OCI-M2 (cell line): Measurements from ENCODE around the gene STPG3.
"Not testable (repeated sequence)": the region's sequence is repeated elsewhere in the genome, so short reads cannot be mapped to it uniquely, and the experiment has no call there.

Experiments
- DNase-seq: peaks from one replicate; lab custom pipeline; 2025; ENCODE audit not compliant: unreplicated experiment; lab: John Stamatoyannopoulos, UW

Gene STPG3

DNA sequence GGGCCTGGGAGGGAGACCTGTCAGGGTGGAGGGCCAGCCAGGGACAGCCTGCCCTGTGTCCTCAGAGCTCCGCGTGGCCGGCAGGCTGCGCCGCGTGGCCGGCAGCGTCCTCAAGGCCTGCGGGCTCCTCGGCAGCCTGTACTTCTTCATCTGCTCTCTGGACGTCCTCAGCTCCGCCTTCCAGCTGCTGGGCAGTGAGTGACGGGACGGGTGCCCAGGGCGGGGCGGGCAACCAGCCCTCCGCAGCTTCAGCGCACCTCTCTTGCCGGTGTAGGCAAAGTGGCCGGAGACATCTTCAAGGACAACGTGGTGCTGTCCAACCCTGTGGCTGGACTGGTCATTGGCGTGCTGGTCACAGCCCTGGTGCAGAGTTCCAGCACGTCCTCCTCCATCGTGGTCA is 18.6 kb upstream of the STPG3 start:
- DNase-seq, result no peak

DNA sequence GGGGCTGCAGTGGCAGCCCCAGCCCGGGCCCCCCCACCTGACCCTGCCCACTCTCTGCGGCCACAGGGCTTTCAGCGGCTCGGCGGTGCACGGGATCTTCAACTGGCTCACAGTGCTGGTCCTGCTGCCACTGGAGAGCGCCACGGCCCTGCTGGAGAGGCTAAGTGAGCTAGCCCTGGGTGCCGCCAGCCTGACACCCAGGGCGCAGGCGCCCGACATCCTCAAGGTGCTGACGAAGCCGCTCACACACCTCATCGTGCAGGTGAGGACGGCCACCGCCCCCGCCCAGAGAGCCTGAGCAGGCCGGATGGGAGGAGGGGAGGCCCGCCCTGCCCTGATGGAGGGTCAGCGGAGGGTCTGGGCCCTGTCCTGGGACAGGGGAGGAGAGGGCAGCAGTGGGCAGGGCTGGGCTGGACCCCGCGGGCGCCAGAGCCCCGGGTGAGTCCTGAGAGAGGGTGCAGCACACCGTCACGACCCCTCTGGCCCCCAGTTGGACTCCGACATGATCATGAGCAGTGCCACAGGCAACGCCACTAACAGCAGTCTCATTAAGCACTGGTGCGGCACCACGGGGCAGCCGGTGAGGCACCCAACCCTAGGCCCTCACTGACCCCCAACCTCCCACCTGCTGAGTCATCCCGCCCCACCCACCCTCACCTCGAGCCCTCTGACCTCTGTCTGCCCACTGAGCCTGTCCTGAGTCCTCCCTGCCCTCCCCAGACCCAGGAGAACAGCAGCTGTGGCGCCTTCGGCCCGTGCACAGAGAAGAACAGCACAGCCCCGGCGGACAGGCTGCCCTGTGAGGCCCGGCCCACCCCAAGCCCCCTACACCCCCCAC is 17.7 kb upstream of the STPG3 start:
- no peak for DNase-seq

DNA sequence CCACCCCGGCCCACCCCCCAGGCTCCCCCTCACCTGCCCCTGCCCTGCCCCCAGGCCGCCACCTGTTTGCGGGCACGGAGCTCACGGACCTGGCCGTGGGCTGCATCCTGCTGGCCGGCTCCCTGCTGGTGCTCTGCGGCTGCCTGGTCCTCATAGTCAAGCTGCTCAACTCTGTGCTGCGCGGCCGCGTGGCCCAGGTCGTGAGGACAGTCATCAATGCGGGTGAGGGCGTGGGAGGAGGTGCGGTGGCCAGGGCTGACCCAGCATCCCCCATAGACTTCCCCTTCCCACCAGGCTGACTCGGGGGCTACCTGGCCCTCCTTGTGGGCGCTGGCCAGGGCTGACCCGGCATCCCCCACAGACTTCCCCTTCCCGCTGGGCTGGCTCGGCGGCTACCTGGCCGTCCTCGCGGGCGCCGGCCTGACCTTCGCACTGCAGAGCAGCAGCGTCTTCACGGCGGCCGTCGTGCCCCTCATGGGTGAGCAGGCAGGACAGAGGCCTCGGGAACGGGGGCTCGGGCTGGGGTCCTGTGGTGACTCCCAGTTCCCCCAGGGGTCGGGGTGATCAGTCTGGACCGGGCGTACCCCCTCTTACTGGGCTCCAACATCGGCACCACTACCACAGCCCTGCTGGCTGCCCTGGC is 16.9 kb upstream of the STPG3 start:
- no peak for DNase-seq

- no peak for DNase-seq
Measured at GRCh38 chr9:137234758-137235423, 16.2 kb upstream of the STPG3 start.

GRCh38 chr9:137235424-137236237 is 15.5 kb upstream of the STPG3 start:
- no peak for DNase-seq

DNA sequence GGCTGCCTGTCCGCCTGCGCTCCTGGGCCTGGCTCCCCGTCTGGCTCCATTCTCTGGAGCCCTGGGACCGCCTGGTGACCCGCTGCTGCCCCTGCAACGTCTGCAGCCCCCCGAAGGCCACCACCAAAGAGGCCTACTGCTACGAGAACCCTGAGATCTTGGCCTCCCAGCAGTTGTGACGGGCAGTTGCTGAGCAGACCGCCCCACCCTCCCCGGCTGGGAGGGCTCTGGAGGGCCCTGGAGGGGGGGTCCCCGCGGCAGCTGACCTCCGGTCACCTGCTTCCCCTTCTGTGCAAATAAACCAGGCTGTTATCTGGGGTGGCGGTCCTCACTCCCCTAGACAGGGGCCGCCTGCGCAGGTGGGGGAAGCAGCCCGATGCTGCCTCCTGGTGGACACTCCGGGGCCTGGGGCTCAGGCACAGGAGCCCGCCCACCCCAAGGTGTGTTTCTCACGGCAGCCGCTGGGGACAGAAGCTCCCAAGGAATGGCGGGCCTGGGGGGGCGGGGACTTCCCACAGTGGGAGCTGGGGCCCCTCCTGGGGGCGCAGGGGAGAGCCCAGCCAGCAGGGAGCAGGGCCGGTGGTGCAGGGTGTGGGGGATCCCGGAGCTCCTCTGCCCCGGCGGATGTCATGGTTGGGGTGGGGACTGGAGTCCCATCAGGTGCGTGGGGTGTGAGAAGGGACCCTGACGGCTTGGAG is 14.7 kb upstream of the STPG3 start:
- peak; percentile 31 for DNase-seq

DNA sequence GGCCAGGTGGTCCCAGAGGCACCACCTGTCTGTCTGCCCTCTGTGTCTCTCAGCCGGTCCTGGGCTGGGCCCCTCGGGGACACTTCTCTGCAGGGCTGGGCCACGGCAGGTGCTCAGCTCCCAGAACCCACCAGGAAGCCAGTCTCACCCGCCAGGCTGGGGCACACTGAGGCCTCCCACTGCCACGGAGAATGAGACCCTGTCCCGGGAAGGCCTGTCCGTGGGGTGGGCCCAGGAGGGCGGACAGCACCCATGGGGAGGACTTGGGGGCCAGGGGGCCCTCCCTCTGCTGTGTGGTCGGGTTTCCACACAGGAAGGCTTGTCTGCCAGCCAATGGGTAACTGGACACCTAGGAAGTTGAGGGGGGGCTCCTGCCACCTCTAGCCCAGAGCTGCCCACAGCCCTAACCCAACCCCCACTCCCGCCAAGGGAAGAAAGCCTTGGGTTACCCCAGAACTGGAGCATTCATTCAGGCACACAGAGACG is 14.1 kb upstream of the STPG3 start:
- no peak for DNase-seq

DNA sequence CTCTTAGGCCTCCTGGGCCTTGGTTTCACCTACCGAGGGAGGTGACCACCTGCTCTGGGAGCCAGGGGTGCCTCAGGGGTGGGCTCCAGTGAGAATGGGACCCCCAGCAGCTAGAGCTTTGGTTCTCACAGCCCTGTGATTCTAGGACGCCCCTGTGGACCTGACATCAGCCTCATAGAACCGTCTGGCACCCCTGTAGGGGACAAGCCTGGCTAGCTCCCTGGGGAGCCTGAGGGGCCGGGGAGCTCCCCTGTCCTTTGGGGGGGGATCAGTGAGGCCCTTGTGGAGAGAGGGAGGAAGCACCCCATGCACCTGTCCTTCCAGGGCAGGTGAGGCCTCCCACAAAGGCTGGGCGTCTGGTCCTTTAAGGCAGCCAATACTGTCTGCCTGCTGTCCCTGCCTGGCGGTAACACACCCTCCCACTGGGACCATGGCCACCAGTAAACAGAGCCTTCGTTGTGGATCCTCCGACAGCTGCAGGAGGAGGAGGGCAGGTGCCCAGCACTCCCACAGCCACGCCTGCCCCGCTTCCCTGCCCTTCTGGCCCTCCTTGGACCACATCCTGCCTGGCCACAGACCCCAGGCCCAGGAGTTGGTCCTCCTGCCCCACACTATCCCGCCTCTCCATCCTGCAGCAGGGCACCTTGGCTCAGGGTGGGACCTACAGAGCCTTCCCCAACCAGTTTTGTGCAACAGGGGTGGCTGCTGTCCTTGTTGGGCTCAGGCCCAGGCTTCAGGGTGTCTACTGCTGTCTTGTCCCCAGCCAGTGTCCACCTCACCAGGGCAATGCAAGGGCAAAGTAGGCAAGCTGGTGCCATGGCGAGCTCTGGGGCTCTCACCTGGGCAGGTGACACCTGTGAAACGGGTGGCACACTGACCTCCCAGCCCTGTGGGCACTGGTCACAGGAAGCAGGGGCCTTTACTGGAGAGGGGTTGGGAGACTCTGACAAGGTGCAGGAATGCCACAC is 13.0 kb upstream of the STPG3 start:
- DNase-seq, result no peak

DNA sequence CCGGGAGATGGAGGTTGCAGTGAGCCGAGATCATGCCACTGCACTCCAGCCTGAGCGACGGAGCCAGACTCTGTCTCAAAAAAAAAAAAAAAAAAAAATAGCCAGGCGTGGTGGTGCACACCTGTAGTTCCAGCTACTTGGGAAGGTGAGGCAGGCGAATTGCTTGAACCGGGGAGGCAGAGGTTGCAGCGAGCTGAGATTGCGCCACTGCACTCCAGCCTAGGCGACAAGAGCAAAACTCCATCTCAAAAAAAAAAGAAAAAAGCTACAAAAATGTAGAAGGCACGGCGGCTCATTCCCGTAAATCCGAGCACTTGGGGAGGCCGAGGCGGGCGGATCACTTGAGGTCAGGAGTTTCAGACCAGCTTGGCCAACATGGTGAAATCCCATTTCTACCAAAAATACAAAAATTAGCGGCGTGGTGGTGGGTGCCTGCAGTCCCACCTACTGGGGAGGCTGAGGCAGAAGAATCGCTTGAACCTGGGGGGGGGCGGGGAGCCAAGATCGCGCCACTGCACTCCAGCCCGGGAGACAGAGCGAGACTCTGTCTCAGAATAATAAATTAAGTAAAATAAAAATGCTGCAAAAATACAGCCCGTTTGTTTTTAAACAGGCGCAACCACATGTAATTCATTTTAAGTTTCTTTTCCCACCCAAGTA is 11.4 kb upstream of the STPG3 start:
- DNase-seq, result not testable (repeated sequence)

DNA sequence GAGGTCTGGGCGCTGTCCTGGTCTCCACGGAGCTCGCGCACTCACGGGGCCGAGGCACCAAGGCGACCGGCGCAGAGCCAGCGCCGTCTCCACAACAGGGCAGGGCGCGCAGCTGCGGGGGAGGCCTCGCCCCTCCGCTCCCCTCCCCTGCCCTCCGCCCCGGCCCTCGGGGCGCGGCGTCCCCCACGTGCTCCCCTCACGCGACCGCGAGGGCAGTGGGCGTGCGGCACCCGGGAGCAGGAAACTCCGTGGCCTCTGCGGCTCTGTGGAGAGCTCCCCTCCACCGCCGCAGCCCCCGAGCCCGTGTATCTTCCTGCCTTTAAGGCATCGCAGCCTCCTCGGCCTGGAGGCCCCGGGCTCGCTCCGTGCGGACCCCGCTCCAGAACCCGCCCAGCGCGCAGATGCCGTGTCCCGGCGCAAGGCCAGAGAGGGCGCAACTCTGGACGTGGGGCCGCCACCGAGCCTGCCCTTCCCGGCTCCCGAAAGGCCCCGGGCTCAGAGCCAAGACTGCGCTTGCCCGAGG is 10.7 kb upstream of the STPG3 start:
- DNase-seq, result no peak

GRCh38 chr9:137240841-137241489 is 10.1 kb upstream of the STPG3 start, which contains the start of gene TUBB4B:
Gene TUBB4B, plus strand, starts transcription at chr9:137241287. Its CDS starts 74 bp downstream, at chr9:137241361.
- peak; percentile 80 for DNase-seq

- no peak for DNase-seq
Measured at GRCh38 chr9:137241490-137242268, 9.4 kb upstream of the STPG3 start.

DNA sequence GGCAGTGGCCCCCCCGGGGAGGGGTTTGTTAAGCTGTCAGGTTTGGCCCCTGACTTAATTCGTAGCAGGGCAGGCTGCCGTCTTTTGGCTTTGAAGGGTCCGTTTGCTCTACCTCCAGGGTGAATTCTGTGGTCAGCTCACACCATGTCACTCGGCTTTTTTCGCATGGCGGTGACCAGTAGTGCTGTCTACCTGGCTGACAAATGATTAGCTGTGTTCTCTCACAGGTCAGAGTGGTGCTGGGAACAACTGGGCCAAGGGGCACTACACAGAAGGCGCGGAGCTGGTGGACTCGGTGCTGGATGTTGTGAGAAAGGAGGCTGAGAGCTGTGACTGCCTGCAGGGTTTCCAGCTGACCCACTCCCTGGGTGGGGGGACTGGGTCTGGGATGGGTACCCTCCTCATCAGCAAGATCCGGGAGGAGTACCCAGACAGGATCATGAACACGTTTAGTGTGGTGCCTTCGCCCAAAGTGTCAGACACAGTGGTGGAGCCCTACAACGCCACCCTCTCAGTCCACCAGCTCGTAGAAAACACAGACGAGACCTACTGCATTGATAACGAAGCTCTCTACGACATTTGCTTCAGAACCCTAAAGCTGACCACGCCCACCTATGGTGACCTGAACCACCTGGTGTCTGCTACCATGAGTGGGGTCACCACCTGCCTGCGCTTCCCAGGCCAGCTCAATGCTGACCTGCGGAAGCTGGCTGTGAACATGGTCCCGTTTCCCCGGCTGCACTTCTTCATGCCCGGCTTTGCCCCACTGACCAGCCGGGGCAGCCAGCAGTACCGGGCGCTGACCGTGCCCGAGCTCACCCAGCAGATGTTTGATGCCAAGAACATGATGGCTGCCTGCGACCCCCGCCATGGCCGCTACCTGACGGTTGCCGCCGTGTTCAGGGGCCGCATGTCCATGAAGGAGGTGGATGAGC is 8.6 kb upstream of the STPG3 start:
- no peak for DNase-seq

- DNase-seq, result not testable (repeated sequence)
Measured at GRCh38 chr9:137243266-137243625, 7.8 kb upstream of the STPG3 start.

DNA sequence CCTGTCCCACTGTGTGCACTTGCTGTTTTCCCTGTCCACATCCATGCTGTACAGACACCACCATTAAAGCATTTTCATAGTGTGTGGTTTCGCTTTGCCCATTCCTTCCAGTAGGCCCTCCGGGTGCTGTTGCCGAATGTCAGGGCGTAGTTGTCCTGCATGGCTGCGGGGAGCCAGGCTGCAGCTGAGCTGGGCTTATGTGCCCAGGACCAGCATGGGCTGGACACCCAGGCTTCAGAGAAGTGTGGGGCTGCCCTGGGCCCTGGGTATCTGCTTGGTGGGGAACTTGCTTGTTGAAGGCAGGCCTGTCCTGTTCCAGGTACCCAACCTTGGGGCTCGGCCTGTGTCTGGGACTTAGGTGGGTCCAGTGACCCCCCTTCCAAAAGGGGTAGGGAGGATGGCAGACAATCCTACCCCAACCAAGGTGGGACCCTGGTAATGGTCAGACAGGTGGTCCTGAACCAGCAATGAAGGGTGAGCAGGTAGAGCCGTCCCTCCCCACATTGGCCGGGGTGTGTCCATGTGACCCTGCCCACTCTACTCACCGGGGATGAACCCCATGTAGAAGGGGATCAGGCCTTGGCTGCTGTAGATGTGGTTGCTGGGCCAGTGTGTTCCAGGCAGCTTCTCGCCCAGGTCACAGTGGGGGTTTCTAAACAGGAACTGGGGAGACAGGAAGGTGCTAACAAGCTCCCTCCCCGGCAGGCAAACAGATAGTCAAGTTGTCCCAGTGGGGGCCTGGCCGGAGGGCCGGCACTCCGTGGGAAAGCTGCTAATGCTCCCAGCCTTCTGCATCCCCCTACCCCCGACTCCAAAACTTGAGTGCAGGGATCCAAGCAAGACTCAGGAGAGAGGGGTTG is 7.2 kb upstream of the STPG3 start:
- peak; percentile 2 for DNase-seq
